PFSK-1 (cell line): ENCODE data around the gene GSE1.

Experiments
- FOXP2 ChIP-seq: optimal IDR thresholded peaks from 2 replicates; pipeline ENCODE3; 2011; ENCODE audit warnings: borderline replicate concordance, control low read depth, inconsistent platforms; ENCODE audit not compliant: insufficient read depth; ENCODE audit errors: extremely low read length, extremely low read depth
- POLR2AphosphoS5 ChIP-seq: IDR thresholded peaks from 2 replicates; pipeline ENCODE4 v1.6.1; 2012; ENCODE audit warnings: low read depth, mild to moderate bottlenecking, control low read depth, low read length, moderate library complexity
- SIN3A ChIP-seq: IDR thresholded peaks from 2 replicates; pipeline ENCODE4 v1.6.1; 2012; ENCODE audit warnings: mild to moderate bottlenecking, low read length, moderate library complexity, borderline replicate concordance; ENCODE audit not compliant: insufficient read depth
- TAF1 ChIP-seq: IDR thresholded peaks from 2 replicates; pipeline ENCODE4 v1.6.1; 2012; ENCODE audit warnings: low read length, control low read depth, borderline replicate concordance; ENCODE audit not compliant: insufficient read depth
- TF ChIP-seq, protein P1 (sequence below), 2 experiments: IDR thresholded peaks; 2 replicates each; pipeline versions ENCODE4 v1.6.1 to v1.8.0; 2011 to 2012; ENCODE audit warnings: low read depth in 2 of 2, low read length in 2 of 2, control low read depth in 1 of 2, inconsistent platforms in 1 of 2, mild to moderate bottlenecking in 1 of 2, moderate library complexity in 1 of 2; ENCODE audit not compliant: insufficient read depth in 1 of 2

Gene GSE1

DNA sequence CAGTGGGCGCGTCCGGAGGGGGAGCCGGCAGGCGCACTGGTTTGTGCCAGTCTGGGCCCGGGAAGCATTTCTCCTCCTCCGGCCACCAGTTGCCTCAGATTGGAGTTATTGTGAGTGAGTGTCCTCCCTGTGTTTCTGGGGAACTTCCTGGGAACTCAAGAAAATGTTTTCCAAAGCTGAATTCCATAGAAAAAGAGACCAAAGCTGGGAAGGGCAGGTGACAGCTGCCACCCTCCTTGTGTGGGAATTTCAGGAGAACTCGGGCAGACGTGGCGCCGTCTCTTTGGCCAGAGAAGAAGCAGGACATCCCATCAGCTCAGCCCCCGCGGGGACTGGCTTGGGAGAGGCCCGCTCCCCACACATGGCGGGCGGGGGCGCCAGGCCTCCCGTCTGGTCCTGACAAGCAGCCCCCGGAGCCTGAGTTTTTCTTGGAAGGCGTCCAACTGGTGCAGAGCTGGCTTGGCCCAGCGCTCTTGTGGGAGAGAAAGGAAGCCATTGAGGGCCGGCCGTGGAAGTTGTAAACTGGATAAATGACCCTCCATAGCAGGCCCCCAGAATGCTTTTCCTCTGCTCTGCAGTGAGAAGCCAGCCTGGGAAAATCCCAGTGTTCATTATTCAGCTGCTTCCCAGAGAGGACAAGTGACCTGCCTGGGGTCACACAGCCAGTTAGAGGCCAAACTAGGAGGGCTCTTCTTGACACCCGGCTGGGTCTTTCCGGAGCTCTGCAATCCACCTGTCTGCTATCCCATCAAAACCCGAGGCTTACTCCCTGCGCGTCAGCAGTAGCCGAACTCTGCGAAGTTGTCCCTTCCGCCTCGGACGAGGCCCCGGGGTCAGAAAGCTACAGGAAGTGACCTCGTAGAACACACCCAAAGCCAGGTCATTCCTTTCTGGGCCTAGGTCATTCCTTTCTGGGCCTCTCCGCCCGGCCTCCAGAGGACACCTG is 39.2 kb upstream of the GSE1 start:
- TF ChIP-seq POLR2AphosphoS5, result 0 out of 2 replicates have a peak, but pooled peaks have one; percentile 16
- TF ChIP-seq TAF1, result no peak
- TF ChIP-seq FOXP2, result peak; percentile 29
- TF ChIP-seq, protein P1, sequence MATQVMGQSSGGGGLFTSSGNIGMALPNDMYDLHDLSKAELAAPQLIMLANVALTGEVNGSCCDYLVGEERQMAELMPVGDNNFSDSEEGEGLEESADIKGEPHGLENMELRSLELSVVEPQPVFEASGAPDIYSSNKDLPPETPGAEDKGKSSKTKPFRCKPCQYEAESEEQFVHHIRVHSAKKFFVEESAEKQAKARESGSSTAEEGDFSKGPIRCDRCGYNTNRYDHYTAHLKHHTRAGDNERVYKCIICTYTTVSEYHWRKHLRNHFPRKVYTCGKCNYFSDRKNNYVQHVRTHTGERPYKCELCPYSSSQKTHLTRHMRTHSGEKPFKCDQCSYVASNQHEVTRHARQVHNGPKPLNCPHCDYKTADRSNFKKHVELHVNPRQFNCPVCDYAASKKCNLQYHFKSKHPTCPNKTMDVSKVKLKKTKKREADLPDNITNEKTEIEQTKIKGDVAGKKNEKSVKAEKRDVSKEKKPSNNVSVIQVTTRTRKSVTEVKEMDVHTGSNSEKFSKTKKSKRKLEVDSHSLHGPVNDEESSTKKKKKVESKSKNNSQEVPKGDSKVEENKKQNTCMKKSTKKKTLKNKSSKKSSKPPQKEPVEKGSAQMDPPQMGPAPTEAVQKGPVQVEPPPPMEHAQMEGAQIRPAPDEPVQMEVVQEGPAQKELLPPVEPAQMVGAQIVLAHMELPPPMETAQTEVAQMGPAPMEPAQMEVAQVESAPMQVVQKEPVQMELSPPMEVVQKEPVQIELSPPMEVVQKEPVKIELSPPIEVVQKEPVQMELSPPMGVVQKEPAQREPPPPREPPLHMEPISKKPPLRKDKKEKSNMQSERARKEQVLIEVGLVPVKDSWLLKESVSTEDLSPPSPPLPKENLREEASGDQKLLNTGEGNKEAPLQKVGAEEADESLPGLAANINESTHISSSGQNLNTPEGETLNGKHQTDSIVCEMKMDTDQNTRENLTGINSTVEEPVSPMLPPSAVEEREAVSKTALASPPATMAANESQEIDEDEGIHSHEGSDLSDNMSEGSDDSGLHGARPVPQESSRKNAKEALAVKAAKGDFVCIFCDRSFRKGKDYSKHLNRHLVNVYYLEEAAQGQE (IDR thresholded peaks at IDR 0.05; ENCODE audit: insufficient read depth in 1 of 2, low read depth in 2 of 2, low read length in 2 of 2), result no peak; a peak in 1 of 4 replicates
- no peak for TF ChIP-seq SIN3A

DNA sequence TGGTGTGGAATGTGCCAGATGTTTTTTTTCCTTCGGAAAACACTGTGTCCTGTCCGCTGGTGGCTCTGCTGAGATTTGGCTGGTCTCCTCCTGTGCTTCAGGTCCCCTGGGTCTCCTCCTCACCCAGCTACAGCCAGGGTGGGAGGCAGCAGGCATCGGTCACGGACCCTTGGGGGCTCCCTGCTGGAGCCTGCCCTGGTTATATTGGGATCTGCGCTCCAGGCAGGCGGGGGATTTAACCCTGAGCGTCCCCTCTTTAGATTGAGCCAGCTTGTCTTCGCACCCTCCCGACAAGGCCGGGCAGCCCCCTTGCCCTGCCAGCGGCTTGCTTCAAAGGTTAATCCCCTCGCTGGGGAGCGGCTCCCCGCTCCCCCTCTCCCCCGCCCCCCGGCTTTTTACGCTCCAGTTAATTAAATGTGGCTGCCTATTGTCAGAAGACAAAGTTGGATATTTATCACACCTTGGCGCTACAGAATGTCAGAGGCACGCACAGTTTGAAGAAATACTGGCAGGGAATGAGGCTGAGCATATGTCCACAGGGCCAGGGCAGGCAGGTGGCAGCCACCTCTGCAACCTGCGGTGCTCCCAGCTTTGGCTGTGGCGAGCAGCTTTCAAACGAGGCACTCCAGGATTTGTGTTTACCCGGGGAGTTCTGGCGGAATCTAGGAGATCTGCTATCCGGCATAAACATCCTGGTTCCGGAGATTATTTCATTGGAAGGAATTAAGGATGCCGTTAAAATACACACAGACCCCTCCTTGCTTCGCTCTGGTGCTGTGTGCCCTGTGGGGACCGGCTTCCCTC is 38.2 kb upstream of the GSE1 start:
- TF ChIP-seq, protein P1 (IDR thresholded peaks at IDR 0.05; ENCODE audit: insufficient read depth in 1 of 2, low read depth in 2 of 2, low read length in 2 of 2), result no peak
- TF ChIP-seq SIN3A (no peak; the same call in 1 of the 2 replicates), FOXP2 (peak; percentile 62)

DNA sequence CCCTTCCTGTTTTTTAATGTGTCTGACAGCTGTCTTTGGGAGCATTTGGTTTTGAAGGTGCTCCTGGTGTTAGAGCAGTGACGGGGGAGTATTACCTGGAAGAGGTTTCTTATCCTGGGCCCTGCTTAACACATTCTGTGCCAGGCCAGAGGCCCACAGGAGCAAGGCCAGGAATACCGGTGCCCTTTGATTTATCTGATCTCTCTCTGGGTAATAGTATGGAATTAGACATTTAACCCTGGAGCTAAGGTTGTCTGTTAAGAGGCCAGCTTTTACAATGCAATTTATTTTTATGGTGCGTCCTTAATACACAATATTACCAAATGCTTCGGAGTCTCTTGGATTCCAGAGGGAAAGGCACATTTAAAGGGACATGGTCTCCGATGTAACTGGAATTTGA is 37.2 kb upstream of the GSE1 start:
- TF ChIP-seq POLR2AphosphoS5 (no peak), SIN3A (no peak), FOXP2 (no peak)
- TF ChIP-seq, protein P1 (IDR thresholded peaks at IDR 0.05; ENCODE audit: insufficient read depth in 1 of 2, low read depth in 2 of 2, low read length in 2 of 2), result no peak

- TF ChIP-seq FOXP2, result no peak
- TF ChIP-seq SIN3A, result no peak
- TF ChIP-seq, protein P1 (IDR thresholded peaks at IDR 0.05; ENCODE audit: insufficient read depth in 1 of 2, low read depth in 2 of 2, low read length in 2 of 2), result no peak
- TF ChIP-seq POLR2AphosphoS5, result no peak
- TF ChIP-seq TAF1, result no peak
These were observed 36.2 kb upstream of the GSE1 start for GRCh38 chr16:85576944-85577343.
